Muscle layer of colon (tissue), 2 donors: ENCODE data around the gene LHFPL3.

Source experiments
- H3K27ac ChIP-seq: one replicate; pipeline ENCODE4 v1.7.0; 2013; ENCODE audit warnings: low read depth, mild to moderate bottlenecking, low read length, moderate library complexity
- H3K27me3 ChIP-seq, 2 donors: one replicate each; pipeline ENCODE4 v1.7.0; 2013; ENCODE audit warnings: low read length in 2 of 2, mild to moderate bottlenecking in 2 of 2; ENCODE audit not compliant: insufficient read depth in 2 of 2, control insufficient read depth in 1 of 2
- H3K36me3 ChIP-seq: one replicate; pipeline ENCODE4 v1.7.0; 2013; ENCODE audit warnings: mild to moderate bottlenecking, low read length; ENCODE audit not compliant: insufficient read depth
- H3K4me1 ChIP-seq: one replicate; pipeline ENCODE4 v1.7.0; 2013; ENCODE audit warnings: mild to moderate bottlenecking, low read length; ENCODE audit not compliant: insufficient read depth
- H3K4me3 ChIP-seq, 2 donors: one replicate each; pipeline ENCODE4 v1.7.0; 2013; ENCODE audit warnings: low read length in 2 of 2, low read depth in 1 of 2, mild to moderate bottlenecking in 1 of 2, moderate library complexity in 1 of 2
- H3K9ac ChIP-seq: one replicate; pipeline ENCODE4 v1.7.0; 2013; ENCODE audit warnings: low read length
- H3K9me3 ChIP-seq: one replicate; pipeline ENCODE4 v1.7.0; 2013; ENCODE audit warnings: mild to moderate bottlenecking, low read length
- donor health status: abdominal sarcoma.
- donor health status: Adenocarcinoma of cecum.

The LHFPL3 gene

GRCh38 chr7:104604706-104605105, 276.3 kb downstream of the LHFPL3 start:
- Histone ChIP-seq H3K4me3 (no peak overlapping the region), H3K9me3 (no peaks in the 10 kb centered on the region), H3K9ac (no peak overlapping the region), H3K27ac (no peak overlapping the region), H3K27me3 (peaks cover 0 to 4% of the 10 kb centered on the region in 2 donors), H3K36me3 (no peaks in the 10 kb centered on the region), H3K4me1 (no peaks in the 10 kb centered on the region)

GRCh38 chr7:104621321-104621720, 292.9 kb downstream of the LHFPL3 start:
- no peaks in the 10 kb centered on the region for H3K4me1 ChIP-seq

GRCh38 chr7:104625956-104626355, 297.6 kb downstream of the LHFPL3 start:
- Histone ChIP-seq H3K4me3 (no peak overlapping the region), H3K9me3 (no peaks in the 10 kb centered on the region), H3K27ac (no peak overlapping the region), H3K9ac (no peak overlapping the region), H3K4me1 (no peaks in the 10 kb centered on the region), H3K36me3 (no peaks in the 10 kb centered on the region), H3K27me3 (no peaks in the 10 kb centered on the region)

More at GRCh38 chr7:104621321-104621720, 292.9 kb downstream of the LHFPL3 start:
- H3K36me3 ChIP-seq = no peaks in the 10 kb centered on the region
- H3K9ac ChIP-seq = no peak overlapping the region
- no peak overlapping the region for H3K27ac ChIP-seq
- no peaks in the 10 kb centered on the region for H3K27me3 ChIP-seq
- no peak overlapping the region for H3K4me3 ChIP-seq
- H3K9me3 ChIP-seq = no peaks in the 10 kb centered on the region

- Histone ChIP-seq H3K27me3 (no peaks in the 10 kb centered on the region), H3K36me3 (no peaks in the 10 kb centered on the region), H3K4me1 (no peaks in the 10 kb centered on the region), H3K9ac (no peak overlapping the region), H3K4me3 (no peak overlapping the region), H3K27ac (no peak overlapping the region), H3K9me3 (no peaks in the 10 kb centered on the region)
These were observed 299.1 kb downstream of the LHFPL3 start for GRCh38 chr7:104627516-104627915.

GRCh38 chr7:104628017-104628416, 299.6 kb downstream of the LHFPL3 start:
- Histone ChIP-seq H3K4me1 (no peaks in the 10 kb centered on the region), H3K4me3 (no peak overlapping the region), H3K36me3 (no peaks in the 10 kb centered on the region), H3K9me3 (no peaks in the 10 kb centered on the region), H3K27me3 (no peaks in the 10 kb centered on the region), H3K27ac (no peak overlapping the region), H3K9ac (no peak overlapping the region)

- Histone ChIP-seq H3K4me3 (no peak overlapping the region), H3K9me3 (no peaks in the 10 kb centered on the region), H3K36me3 (no peaks in the 10 kb centered on the region), H3K4me1 (no peaks in the 10 kb centered on the region), H3K27ac (no peak overlapping the region), H3K27me3 (no peaks in the 10 kb centered on the region), H3K9ac (no peak overlapping the region)
These were observed 301.0 kb downstream of the LHFPL3 start for GRCh38 chr7:104629408-104629807.

GRCh38 chr7:104640506-104640905, 312.1 kb downstream of the LHFPL3 start:
- H3K27ac ChIP-seq = no peak overlapping the region
- no peaks in the 10 kb centered on the region for H3K27me3 ChIP-seq
- H3K4me1 ChIP-seq = no peaks in the 10 kb centered on the region
- H3K36me3 ChIP-seq = no peaks in the 10 kb centered on the region
- no peaks in the 10 kb centered on the region for H3K9me3 ChIP-seq
- no peak overlapping the region for H3K9ac ChIP-seq
- no peak overlapping the region for H3K4me3 ChIP-seq

GRCh38 chr7:104642560-104642959, 314.2 kb downstream of the LHFPL3 start:
- Histone ChIP-seq H3K9ac (no peak overlapping the region), H3K27me3 (no peaks in the 10 kb centered on the region), H3K27ac (no peak overlapping the region), H3K9me3 (no peaks in the 10 kb centered on the region), H3K4me1 (no peaks in the 10 kb centered on the region), H3K4me3 (no peak overlapping the region), H3K36me3 (no peaks in the 10 kb centered on the region)

- Histone ChIP-seq H3K27me3 (no peaks in the 10 kb centered on the region), H3K4me3 (no peak overlapping the region), H3K36me3 (no peaks in the 10 kb centered on the region), H3K27ac (no peak overlapping the region), H3K9ac (no peak overlapping the region), H3K4me1 (no peaks in the 10 kb centered on the region), H3K9me3 (no peaks in the 10 kb centered on the region)
These were observed 315.3 kb downstream of the LHFPL3 start for GRCh38 chr7:104643587-104644217.

- Histone ChIP-seq H3K27ac (no peak overlapping the region), H3K4me3 (no peak overlapping the region)
These were observed 322.7 kb downstream of the LHFPL3 start for GRCh38 chr7:104650991-104651640.

GRCh38 chr7:104652434-104652833, 324.0 kb downstream of the LHFPL3 start:
- no peaks in the 10 kb centered on the region for H3K27me3 ChIP-seq
- H3K36me3 ChIP-seq = no peaks in the 10 kb centered on the region
- H3K4me1 ChIP-seq = peaks cover 49% of the 10 kb centered on the region
- no peaks in the 10 kb centered on the region for H3K9me3 ChIP-seq
- H3K4me3 ChIP-seq = no peak overlapping the region
- H3K9ac ChIP-seq = no peak overlapping the region
- H3K27ac ChIP-seq = no peak overlapping the region

More at GRCh38 chr7:104650991-104651640, 322.7 kb downstream of the LHFPL3 start:
- Histone ChIP-seq H3K9me3 (no peaks in the 10 kb centered on the region), H3K27me3 (no peaks in the 10 kb centered on the region), H3K36me3 (no peaks in the 10 kb centered on the region), H3K4me1 (peaks cover 49% of the 10 kb centered on the region), H3K9ac (no peak overlapping the region)

- no peak overlapping the region for H3K4me3 ChIP-seq
- H3K36me3 ChIP-seq = no peaks in the 10 kb centered on the region
- H3K9ac ChIP-seq = no peak overlapping the region
- H3K9me3 ChIP-seq = no peaks in the 10 kb centered on the region
- peaks cover 49% of the 10 kb centered on the region for H3K4me1 ChIP-seq
- no peak overlapping the region for H3K27ac ChIP-seq
- H3K27me3 ChIP-seq = no peaks in the 10 kb centered on the region
These were observed 324.5 kb downstream of the LHFPL3 start for GRCh38 chr7:104652865-104653264.
